Muscle of leg (tissue), 11 donors: ENCODE data around the gene BHMT2. TPM values are rescaled to one million over a fixed set of nuclear protein-coding genes. Genes with fewer than 3 reads are reported as not detected.

Experiments
- DNase-seq: peaks from one replicate; pipeline ENCODE4 v3.0.0; 2013
- H3K27ac ChIP-seq: one replicate; pipeline ENCODE4 v1.5.1; 2013; ENCODE audit warnings: mild to moderate bottlenecking, low read length, control low read depth
- H3K27me3 ChIP-seq: one replicate; pipeline ENCODE4 v1.6.1; 2013; ENCODE audit warnings: low read length; ENCODE audit not compliant: control insufficient read depth, insufficient read depth
- H3K36me3 ChIP-seq: one replicate; pipeline ENCODE4 v1.6.1; 2013; ENCODE audit warnings: low read length; ENCODE audit not compliant: control insufficient read depth, insufficient read depth
- H3K4me1 ChIP-seq: one replicate; pipeline ENCODE4 v1.6.1; 2013; ENCODE audit warnings: low read length; ENCODE audit not compliant: control insufficient read depth, insufficient read depth
- H3K4me3 ChIP-seq: one replicate; pipeline ENCODE4 v1.5.1; 2013; ENCODE audit warnings: low read length, control low read depth
- H3K9me3 ChIP-seq: replicated peaks from 2 replicates; pipeline ENCODE4 v1.6.1; 2013; ENCODE audit warnings: low read depth, low read length; ENCODE audit not compliant: control insufficient read depth
- WGBS: methylation state at CpG from one replicate; pipeline ENCODE4 v1.1.5; 2013; ENCODE audit warnings: missing lambda C conversion rate; ENCODE audit not compliant: insufficient coverage; 5-methylcytosine and 5-hydroxymethylcytosine counted together
- polyA plus RNA-seq, 8 donors: library from polyadenylated mRNA; unstranded; fragments of 120-200 nt; gene quantifications; one replicate each; pipeline versions ENCODE4 v1.2.1 to v1.2.3, GENCODE V29; 2013; ENCODE audit warnings: inconsistent platforms in 1 of 8, low replicate concordance in 1 of 8; ENCODE audit not compliant: insufficient read length in 8 of 8, insufficient read depth in 1 of 8
- total RNA-seq: library from RNA; stranded (reverse); fragments of 120-200 nt; gene quantifications from one replicate; pipeline ENCODE4 v1.2.4, GENCODE V29; 2013

Gene BHMT2
- total and polyA plus RNA-seq, 9 donors = 2.0 to 5.8 (median 2.7) TPM

GRCh38 chr5:79136618-79137017, 67.1 kb downstream of the BHMT2 start:
- peaks cover 6% of the 10 kb centered on the region for H3K4me1 ChIP-seq
- no peaks in the 10 kb centered on the region for H3K36me3 ChIP-seq
- no peak overlapping the region for H3K4me3 ChIP-seq
- DNase-seq = no peak
- H3K27ac ChIP-seq = no peak overlapping the region
- H3K27me3 ChIP-seq = no peaks in the 10 kb centered on the region
- peaks cover 4% of the 10 kb centered on the region for H3K9me3 ChIP-seq
- no CpG with 5 or more reads among the region's 2 CpGs for WGBS

Other genes starting within 250 kb of the BHMT2 start
- gene ARSB, start 84.5 kb upstream of the BHMT2 start, total RNA-seq = 17.9 TPM
- gene ARSB, start 84.5 kb upstream of the BHMT2 start, polyA plus RNA-seq = 10 to 100 TPM; 15.2 to 27.6 (median 21.9) TPM
- gene DMGDH, start 93 bp upstream of the BHMT2 start, total RNA-seq = 2.0 TPM
- 1 to 10 TPM; 1.4 to 2.9 (median 2.2) TPM for gene DMGDH, start 93 bp upstream of the BHMT2 start, polyA plus RNA-seq
- gene BHMT, start 42.0 kb downstream of the BHMT2 start, total RNA-seq = 0.09 TPM
- gene BHMT, start 42.0 kb downstream of the BHMT2 start, polyA plus RNA-seq = under 1 TPM in 7 of 8 donors, not detected in 1; 0.15 to 0.60 (median 0.23) TPM
- 9.1 TPM for gene JMY, start 166.4 kb downstream of the BHMT2 start, total RNA-seq
- 10 to 100 TPM in 3 of 8 donors, 1 to 10 TPM in 5; 8.0 to 14.5 (median 8.8) TPM for gene JMY, start 166.4 kb downstream of the BHMT2 start, polyA plus RNA-seq